Right lobe of liver (tissue), 6 donors: ENCODE measurements around the gene UVSSA. TPM values are rescaled to one million over a fixed set of nuclear protein-coding genes. Genes with fewer than 3 reads are reported as not detected.

Source experiments
- ATAC-seq, 4 donors: fragments of 200-7000 bp; cut with Tn5 transposase; one replicate each; pipeline ENCODE4 v1.9.1; 2020; ENCODE audit warnings: mild to moderate bottlenecking in 4 of 4, moderate library complexity in 4 of 4
- DNase-seq, 3 donors: peaks; one replicate each; pipeline ENCODE4 v3.0.0-alpha.2; 2020
- H3K27ac ChIP-seq, 3 donors: fragments of 200-600 bp; one replicate each; pipeline ENCODE4 v1.8.0; 2022
- H3K27me3 ChIP-seq, 2 donors: fragments of 200-600 bp; one replicate each; pipeline ENCODE4 v1.8.0; 2022
- H3K36me3 ChIP-seq, 4 donors: fragments of 200-600 bp; sonication (generic) in 1 of 4; one replicate each; pipeline versions ENCODE4 v1.5.1 to v1.8.0; 2017 to 2022; ENCODE audit warnings: control low read depth in 1 of 4
- H3K4me1 ChIP-seq, 4 donors: fragments of 200-600 bp; sonication (generic) in 1 of 4; one replicate each; pipeline versions ENCODE4 v1.5.1 to v1.8.0; 2017 to 2022; ENCODE audit warnings: control low read depth in 1 of 4
- H3K4me3 ChIP-seq, 3 donors: fragments of 200-600 bp; one replicate each; pipeline ENCODE4 v1.8.0; 2022
- H3K9me3 ChIP-seq, 4 donors: fragments of 200-600 bp; sonication (generic) in 1 of 4; one replicate each; pipeline versions ENCODE4 v1.5.1 to v1.8.0; 2017 to 2022; ENCODE audit warnings: control low read depth in 1 of 4
- POLR2A ChIP-seq: fragments of 450-650 bp; IDR thresholded peaks from one replicate; pipeline ENCODE4 v1.6.1; 2017; ENCODE audit warnings: antibody characterized with exemption, mild to moderate bottlenecking
- WGBS: methylation state at CpG from one replicate; pipeline ENCODE4 v1.1.6; 2018; ENCODE audit warnings: low coverage, low lambda C conversion rate; ENCODE audit not compliant: insufficient coverage; ENCODE audit errors: missing lambda C conversion rate; 5-methylcytosine and 5-hydroxymethylcytosine counted together
- intact Hi-C, 2 donors: fragments of 100-400 bp; cut with DNase I; formaldehyde crosslinking; loops; one replicate each; pipeline versions ENCODE4 v1.11.2 to v1.14.1; 2022
- total RNA-seq, 6 experiments: library from RNA; depleted of rRNA in 2 of 6; stranded (reverse); fragments of >200 nt in 2 of 6; fragmentation: NEBNext Ultra II Directional in 3 of 6; extraction: Animal tissue kit (Norgen Biotek cat#: 25700) in 3 of 6; gene quantifications; one replicate each; pipeline versions ENCODE4 v1.1.0 to v1.2.4, GENCODE V29; 2016 to 2023
- TF ChIP-seq, protein P1 (sequence below), 4 donors: fragments of 200-600 bp in 3 of 4; fragments of 450-650 bp in 1 of 4; IDR thresholded peaks; one replicate each; pipeline versions ENCODE4 v1.5.1 to v1.8.0; 2016 to 2022; ENCODE audit warnings: antibody characterized with exemption in 4 of 4, mild to moderate bottlenecking in 2 of 4
- donor health status: DM: no; HTN: yes; CAD: no.
- donor health status: DM: no; HTN: no; CAD: no.
- donor health status: DM: no; HTN: no; CAD: no.
- donor health status: DM: no; HTN: yes; CAD: no.
- donor health status: DM: no; HTN: yes; CAD: no.

Gene UVSSA
- total RNA-seq, 6 experiments from 2014 or later: 9.1 to 14.5 (median 11.3) TPM

- intact Hi-C loops: no loop called here
- DNase-seq (peak in 2 of 3 donors; percentile 12 to 50), ATAC-seq (no peak)
- WGBS: 88% methylated on average over 5 of the region's 36 CpGs
- H3K9me3 ChIP-seq: no peaks in the 10 kb centered on the region
- H3K36me3 ChIP-seq: peaks cover 0 to 10% (median 0%) of the 10 kb centered on the region in 4 donors
- no peak for TF ChIP-seq POLR2A
- TF ChIP-seq, protein P1, sequence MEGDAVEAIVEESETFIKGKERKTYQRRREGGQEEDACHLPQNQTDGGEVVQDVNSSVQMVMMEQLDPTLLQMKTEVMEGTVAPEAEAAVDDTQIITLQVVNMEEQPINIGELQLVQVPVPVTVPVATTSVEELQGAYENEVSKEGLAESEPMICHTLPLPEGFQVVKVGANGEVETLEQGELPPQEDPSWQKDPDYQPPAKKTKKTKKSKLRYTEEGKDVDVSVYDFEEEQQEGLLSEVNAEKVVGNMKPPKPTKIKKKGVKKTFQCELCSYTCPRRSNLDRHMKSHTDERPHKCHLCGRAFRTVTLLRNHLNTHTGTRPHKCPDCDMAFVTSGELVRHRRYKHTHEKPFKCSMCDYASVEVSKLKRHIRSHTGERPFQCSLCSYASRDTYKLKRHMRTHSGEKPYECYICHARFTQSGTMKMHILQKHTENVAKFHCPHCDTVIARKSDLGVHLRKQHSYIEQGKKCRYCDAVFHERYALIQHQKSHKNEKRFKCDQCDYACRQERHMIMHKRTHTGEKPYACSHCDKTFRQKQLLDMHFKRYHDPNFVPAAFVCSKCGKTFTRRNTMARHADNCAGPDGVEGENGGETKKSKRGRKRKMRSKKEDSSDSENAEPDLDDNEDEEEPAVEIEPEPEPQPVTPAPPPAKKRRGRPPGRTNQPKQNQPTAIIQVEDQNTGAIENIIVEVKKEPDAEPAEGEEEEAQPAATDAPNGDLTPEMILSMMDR (IDR thresholded peaks at IDR 0.05): no peak
- no peaks in the 10 kb centered on the region for H3K27me3 ChIP-seq
- H3K27ac ChIP-seq: no peak overlapping the region
- peaks cover 0 to 4% (median 0%) of the 10 kb centered on the region in 4 donors for H3K4me1 ChIP-seq
- no peak overlapping the region for H3K4me3 ChIP-seq
Observed at GRCh38 chr4:1375051-1375721, 28.2 kb downstream of the UVSSA start.

GRCh38 chr4:1375761-1376322 is 28.8 kb downstream of the UVSSA start:
- Histone ChIP-seq H3K27me3 (no peaks in the 10 kb centered on the region), H3K36me3 (peaks cover 0 to 10% (median 0%) of the 10 kb centered on the region in 4 donors), H3K4me3 (no peak overlapping the region), H3K4me1 (no peaks in the 10 kb centered on the region), H3K9me3 (no peaks in the 10 kb centered on the region), H3K27ac (no peak overlapping the region)
- TF ChIP-seq, protein P1 (IDR thresholded peaks at IDR 0.05): no peak
- TF ChIP-seq POLR2A: no peak
- no CpG with 5 or more reads among the region's 17 CpGs for WGBS
- ATAC-seq (no peak), DNase-seq (peak in 2 of 3 donors; percentile 10 to 47)
- intact Hi-C loops: no loop called here

- WGBS: 96% methylated on average over 5 of the region's 23 CpGs
- no peak for TF ChIP-seq POLR2A
- TF ChIP-seq, protein P1 (IDR thresholded peaks at IDR 0.05): no peak
- no peaks in the 10 kb centered on the region for H3K9me3 ChIP-seq
- H3K4me1 ChIP-seq: no peaks in the 10 kb centered on the region
- H3K4me3 ChIP-seq: no peak overlapping the region
- H3K27ac ChIP-seq: no peak overlapping the region
- peaks cover 0 to 10% (median 0%) of the 10 kb centered on the region in 4 donors for H3K36me3 ChIP-seq
- ATAC-seq (no peak), DNase-seq (no peak)
- H3K27me3 ChIP-seq: no peaks in the 10 kb centered on the region
- intact Hi-C loops: no loop called here
Observed at GRCh38 chr4:1376391-1376840, 29.4 kb downstream of the UVSSA start.

DNA sequence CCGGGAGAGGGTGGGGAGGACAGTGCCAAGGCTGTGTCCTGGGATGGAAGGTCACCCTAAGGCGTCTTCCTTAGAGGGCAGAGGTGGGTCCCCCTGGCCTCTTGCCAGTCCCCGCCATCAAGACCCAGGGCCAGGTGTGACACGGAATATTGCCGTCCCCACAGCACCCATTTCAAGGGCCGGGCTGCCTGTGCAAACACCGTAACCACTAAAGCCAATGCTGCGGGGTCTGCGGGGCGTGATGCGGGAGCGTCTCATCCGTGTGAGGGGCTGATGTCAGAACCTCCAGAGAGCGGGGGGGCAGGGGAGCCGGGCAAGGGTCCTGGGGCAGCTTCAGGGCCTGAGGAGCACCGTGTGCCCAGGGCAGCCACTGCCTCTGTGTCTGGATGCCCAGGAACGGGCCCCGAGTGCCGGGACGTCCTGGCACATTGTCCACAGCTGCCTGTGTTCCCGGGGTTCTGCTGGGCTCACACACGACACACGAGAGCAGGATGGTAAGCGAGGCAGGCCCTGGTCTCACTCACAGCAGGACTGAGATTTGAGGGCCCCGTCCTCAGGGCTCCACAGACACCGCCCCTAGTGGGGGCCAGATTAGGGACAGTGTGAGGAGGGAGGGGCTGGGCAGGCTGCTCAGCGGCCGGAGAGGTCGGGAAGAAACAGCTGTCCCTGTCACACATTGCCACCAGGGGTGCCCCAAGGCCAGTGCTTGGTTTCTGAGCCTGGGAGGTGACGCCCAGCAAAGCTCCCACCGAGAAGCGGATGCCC is 30.0 kb downstream of the UVSSA start:
- no peak overlapping the region for H3K4me3 ChIP-seq
- WGBS: 90% methylated on average over 2 of the region's 32 CpGs
- H3K27me3 ChIP-seq: no peaks in the 10 kb centered on the region
- H3K9me3 ChIP-seq: no peaks in the 10 kb centered on the region
- H3K36me3 ChIP-seq: peaks cover 0 to 10% (median 0%) of the 10 kb centered on the region in 4 donors
- intact Hi-C loops: no loop called here
- H3K27ac ChIP-seq: no peak overlapping the region
- ATAC-seq (no peak), DNase-seq (peak in 2 of 3 donors; percentile 15 to 53)
- H3K4me1 ChIP-seq: no peaks in the 10 kb centered on the region
- no peak for TF ChIP-seq POLR2A
- TF ChIP-seq, protein P1 (IDR thresholded peaks at IDR 0.05): no peak
